HepG2 (cell line): Measurements from ENCODE around the gene SSX4B.
"Not testable (repeated sequence)": the region's sequence is repeated elsewhere in the genome, so short reads cannot be mapped to it uniquely, and the experiment has no call there.

Experiments used
- ARNTL ChIP-seq: sonication (generic); formaldehyde crosslinking; IDR thresholded peaks from 2 replicates; pipeline ENCODE4 v1.4.0; 2020; ENCODE audit warnings: mild to moderate bottlenecking, missing genetic modification reagents
- BCL6 ChIP-seq: IDR thresholded peaks from 2 replicates; pipeline ENCODE4 v1.6.1; 2016; ENCODE audit warnings: missing genetic modification reagents, missing compliant biosample characterization
- FOXC1 ChIP-seq: sonication (generic); formaldehyde crosslinking; IDR thresholded peaks from 2 replicates; pipeline ENCODE4 v1.8.0; 2022; ENCODE audit warnings: mild to moderate bottlenecking, missing genetic modification reagents, borderline replicate concordance
- FOXM1 ChIP-seq: sonication (generic); formaldehyde crosslinking; IDR thresholded peaks from 2 replicates; pipeline ENCODE4 v1.5.0; 2020; ENCODE audit warnings: missing genetic modification reagents
- HNF4G ChIP-seq, 2 experiments: sonication (generic) in 1 of 2; formaldehyde crosslinking in 1 of 2; IDR thresholded peaks; 2 replicates each; pipeline versions ENCODE4 v1.4.0 to v1.6.1; 2011 to 2020; ENCODE audit warnings: borderline replicate concordance in 2 of 2, low read depth in 2 of 2, mild to moderate bottlenecking in 2 of 2, low read length in 1 of 2, missing genetic modification reagents in 1 of 2, moderate library complexity in 1 of 2
- NFYB ChIP-seq: sonication (generic); formaldehyde crosslinking; IDR thresholded peaks from 2 replicates; pipeline ENCODE4 v1.4.0; 2020; ENCODE audit warnings: missing genetic modification reagents
- SMAD9 ChIP-seq: sonication (generic); formaldehyde crosslinking; IDR thresholded peaks from 2 replicates; pipeline ENCODE4 v1.5.1; 2020; ENCODE audit warnings: mild to moderate bottlenecking, missing genetic modification reagents
- ZFP41 ChIP-seq: sonication (generic); formaldehyde crosslinking; IDR thresholded peaks from 2 replicates; pipeline ENCODE4 v1.4.0; 2020; ENCODE audit warnings: mild to moderate bottlenecking, missing genetic modification reagents, borderline replicate concordance
- TF ChIP-seq, protein P1 (sequence below): sonication (generic); formaldehyde crosslinking; IDR thresholded peaks from 2 replicates; pipeline ENCODE4 v1.5.0; 2020; ENCODE audit warnings: missing genetic modification reagents
- TF ChIP-seq, protein P2 (sequence below): sonication (generic); formaldehyde crosslinking; IDR thresholded peaks from 2 replicates; pipeline ENCODE4 v1.5.0; 2020; ENCODE audit warnings: mild to moderate bottlenecking, missing genetic modification reagents
- TF ChIP-seq, protein P3 (sequence below): sonication (generic); formaldehyde crosslinking; IDR thresholded peaks from 2 replicates; pipeline ENCODE4 v1.4.0; 2020; ENCODE audit warnings: missing genetic modification reagents

DNA sequence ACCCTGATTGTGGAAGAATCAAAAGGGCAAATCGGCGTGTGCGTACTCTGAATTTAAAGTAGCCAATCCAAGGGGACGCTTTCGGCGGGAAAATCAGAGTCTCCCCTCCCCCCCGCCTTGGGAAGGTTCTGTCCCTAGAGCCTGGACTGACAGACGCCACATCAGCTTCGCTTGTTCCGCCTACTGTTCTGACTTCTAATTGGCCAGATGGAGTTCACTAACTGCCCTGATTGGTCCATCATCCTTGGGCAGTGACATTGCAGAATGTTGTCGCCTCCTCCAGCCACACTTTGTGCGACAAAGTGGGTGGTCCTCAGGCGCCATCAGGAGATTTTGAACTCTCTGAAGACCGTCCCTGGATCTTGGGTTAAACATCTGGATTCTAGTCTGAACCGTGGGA is at the start of gene SSX4B:
- TF ChIP-seq, protein P1, sequence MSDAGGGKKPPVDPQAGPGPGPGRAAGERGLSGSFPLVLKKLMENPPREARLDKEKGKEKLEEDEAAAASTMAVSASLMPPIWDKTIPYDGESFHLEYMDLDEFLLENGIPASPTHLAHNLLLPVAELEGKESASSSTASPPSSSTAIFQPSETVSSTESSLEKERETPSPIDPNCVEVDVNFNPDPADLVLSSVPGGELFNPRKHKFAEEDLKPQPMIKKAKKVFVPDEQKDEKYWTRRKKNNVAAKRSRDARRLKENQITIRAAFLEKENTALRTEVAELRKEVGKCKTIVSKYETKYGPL (CRISPR knock-in tag), result not testable (repeated sequence)
- TF ChIP-seq, protein P2, sequence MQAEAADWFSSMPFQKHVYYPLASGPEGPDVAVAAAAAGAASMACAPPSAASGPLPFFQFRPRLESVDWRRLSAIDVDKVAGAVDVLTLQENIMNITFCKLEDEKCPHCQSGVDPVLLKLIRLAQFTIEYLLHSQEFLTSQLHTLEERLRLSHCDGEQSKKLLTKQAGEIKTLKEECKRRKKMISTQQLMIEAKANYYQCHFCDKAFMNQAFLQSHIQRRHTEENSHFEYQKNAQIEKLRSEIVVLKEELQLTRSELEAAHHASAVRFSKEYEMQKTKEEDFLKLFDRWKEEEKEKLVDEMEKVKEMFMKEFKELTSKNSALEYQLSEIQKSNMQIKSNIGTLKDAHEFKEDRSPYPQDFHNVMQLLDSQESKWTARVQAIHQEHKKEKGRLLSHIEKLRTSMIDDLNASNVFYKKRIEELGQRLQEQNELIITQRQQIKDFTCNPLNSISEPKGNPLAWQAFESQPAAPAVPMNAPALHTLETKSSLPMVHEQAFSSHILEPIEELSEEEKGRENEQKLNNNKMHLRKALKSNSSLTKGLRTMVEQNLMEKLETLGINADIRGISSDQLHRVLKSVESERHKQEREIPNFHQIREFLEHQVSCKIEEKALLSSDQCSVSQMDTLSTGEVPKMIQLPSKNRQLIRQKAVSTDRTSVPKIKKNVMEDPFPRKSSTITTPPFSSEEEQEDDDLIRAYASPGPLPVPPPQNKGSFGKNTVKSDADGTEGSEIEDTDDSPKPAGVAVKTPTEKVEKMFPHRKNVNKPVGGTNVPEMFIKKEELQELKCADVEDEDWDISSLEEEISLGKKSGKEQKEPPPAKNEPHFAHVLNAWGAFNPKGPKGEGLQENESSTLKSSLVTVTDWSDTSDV (CRISPR knock-in tag), result not testable (repeated sequence)
- TF ChIP-seq SMAD9; BCL6; HNF4G (IDR thresholded peaks at IDR 0.05; ENCODE audit: borderline replicate concordance, low read depth, low read length); HNF4G (CRISPR knock-in tag; IDR thresholded peaks at IDR 0.05; ENCODE audit: borderline replicate concordance, low read depth); ARNTL (CRISPR knock-in tag); FOXM1; FOXC1; NFYB (CRISPR knock-in tag); ZFP41 (CRISPR knock-in tag): not testable (repeated sequence)
- TF ChIP-seq, protein P3, sequence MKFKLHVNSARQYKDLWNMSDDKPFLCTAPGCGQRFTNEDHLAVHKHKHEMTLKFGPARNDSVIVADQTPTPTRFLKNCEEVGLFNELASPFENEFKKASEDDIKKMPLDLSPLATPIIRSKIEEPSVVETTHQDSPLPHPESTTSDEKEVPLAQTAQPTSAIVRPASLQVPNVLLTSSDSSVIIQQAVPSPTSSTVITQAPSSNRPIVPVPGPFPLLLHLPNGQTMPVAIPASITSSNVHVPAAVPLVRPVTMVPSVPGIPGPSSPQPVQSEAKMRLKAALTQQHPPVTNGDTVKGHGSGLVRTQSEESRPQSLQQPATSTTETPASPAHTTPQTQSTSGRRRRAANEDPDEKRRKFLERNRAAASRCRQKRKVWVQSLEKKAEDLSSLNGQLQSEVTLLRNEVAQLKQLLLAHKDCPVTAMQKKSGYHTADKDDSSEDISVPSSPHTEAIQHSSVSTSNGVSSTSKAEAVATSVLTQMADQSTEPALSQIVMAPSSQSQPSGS (CRISPR knock-in tag), result not testable (repeated sequence)
